GM21619 (cell line): ENCODE data around the gene IL6R.

Source experiments
- ATAC-seq: cut with Tn5 transposase; IDR thresholded peaks from one replicate; pipeline ENCODE4 v1.9.1; 2021; ENCODE audit not compliant: unreplicated experiment

Gene IL6R

GRCh38 chr1:154423988-154424326 lies 18.8 kb downstream of the IL6R start:
- ATAC-seq, result no peak

GRCh38 chr1:154425172-154425571 lies 20.0 kb downstream of the IL6R start:
- ATAC-seq, result no peak

GRCh38 chr1:154427173-154428139 lies 22.3 kb downstream of the IL6R start:
- ATAC-seq, result no peak

DNA sequence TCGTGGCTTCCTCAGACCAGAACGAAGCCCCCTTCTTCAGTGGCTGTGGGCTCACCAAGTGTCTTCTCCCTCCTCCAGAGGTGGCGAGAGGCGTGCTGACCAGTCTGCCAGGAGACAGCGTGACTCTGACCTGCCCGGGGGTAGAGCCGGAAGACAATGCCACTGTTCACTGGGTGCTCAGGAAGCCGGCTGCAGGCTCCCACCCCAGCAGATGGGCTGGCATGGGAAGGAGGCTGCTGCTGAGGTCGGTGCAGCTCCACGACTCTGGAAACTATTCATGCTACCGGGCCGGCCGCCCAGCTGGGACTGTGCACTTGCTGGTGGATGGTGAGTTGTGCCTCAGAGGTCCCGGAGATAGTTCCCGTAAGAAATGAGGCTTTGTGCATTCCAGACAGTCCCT lies 24.0 kb downstream of the IL6R start:
- ATAC-seq, result no peak

DNA sequence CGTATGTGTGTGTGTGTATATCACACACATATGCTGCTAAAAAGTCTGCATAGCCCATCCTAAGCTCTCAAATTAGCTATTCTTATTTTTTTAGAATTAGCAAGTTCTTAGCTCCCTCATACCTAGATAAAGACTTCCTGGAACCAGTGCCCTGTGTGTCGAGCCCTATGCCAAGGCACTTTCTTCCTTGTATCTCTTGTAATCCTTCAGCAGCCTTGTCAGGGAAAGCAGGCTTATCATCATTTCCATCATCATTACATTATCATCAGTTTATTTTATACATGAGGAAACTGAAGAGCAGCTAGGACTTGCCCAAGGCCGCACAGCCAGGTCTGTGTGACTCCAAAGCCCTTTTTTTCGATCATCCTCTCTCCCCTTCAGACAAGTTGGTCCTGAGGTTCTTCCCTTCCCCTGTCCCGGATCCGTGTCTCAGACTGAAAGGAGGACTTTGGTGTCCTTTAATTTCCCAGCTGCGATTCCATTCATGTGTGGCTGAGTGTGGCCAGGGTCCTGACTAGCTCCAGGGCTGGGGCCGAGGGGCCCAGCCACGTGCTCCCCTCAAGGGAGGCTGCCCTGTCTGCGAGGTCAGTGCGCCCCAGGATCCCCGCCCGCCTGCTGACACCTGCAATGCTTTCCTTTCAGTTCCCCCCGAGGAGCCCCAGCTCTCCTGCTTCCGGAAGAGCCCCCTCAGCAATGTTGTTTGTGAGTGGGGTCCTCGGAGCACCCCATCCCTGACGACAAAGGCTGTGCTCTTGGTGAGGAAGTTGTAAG lies 24.9 kb downstream of the IL6R start:
- no peak for ATAC-seq

- no peak for ATAC-seq
Observed at GRCh38 chr1:154430903-154431302, 25.8 kb downstream of the IL6R start.

GRCh38 chr1:154431586-154432373 lies 26.6 kb downstream of the IL6R start:
- ATAC-seq, result no peak

- ATAC-seq, result no peak
Observed at GRCh38 chr1:154433161-154433764, 28.1 kb downstream of the IL6R start.

GRCh38 chr1:154434346-154435085 lies 29.4 kb downstream of the IL6R start:
- no peak for ATAC-seq

- ATAC-seq, result no peak
Observed at GRCh38 chr1:154435599-154436200, 30.6 kb downstream of the IL6R start.

- ATAC-seq, result no peak
Observed at GRCh38 chr1:154436433-154436832, 31.3 kb downstream of the IL6R start.

- ATAC-seq, result no peak
Observed at GRCh38 chr1:154440036-154440804, 35.1 kb downstream of the IL6R start.

DNA sequence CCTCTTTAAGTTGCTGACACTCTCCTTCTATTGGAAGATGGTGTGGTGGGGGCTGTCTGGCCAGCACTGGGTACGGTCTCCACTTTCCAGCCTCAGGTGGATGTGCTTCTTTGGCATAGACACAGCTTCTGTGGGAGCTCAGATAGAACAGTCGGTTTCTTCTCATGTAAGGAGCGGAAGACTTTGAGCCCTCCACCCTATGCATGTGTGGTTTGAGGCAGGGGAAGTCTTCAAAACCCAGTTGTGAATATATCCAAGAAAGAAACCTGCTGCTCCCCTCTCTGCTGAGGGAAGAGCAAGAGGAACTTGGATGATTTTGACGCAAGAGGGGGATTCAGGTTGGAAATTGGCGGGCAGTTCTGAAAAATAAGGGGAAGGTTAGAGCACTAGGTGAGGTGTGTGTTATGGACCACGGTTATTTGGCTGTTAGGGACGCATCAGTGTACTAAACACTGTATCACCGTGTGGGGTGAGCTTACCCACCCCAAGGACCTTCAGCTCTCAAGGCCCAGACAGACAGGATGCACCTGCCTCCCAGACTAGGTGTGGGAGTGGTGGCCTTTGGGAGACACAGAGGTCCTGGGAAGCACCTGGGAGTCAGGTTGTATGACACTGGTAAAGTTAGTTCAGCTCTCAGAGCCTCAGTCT lies 36.2 kb downstream of the IL6R start:
- no peak for ATAC-seq

- no peak for ATAC-seq
Observed at GRCh38 chr1:154442006-154442740, 37.0 kb downstream of the IL6R start.

GRCh38 chr1:154443274-154444013 lies 38.3 kb downstream of the IL6R start:
- no peak for ATAC-seq

DNA sequence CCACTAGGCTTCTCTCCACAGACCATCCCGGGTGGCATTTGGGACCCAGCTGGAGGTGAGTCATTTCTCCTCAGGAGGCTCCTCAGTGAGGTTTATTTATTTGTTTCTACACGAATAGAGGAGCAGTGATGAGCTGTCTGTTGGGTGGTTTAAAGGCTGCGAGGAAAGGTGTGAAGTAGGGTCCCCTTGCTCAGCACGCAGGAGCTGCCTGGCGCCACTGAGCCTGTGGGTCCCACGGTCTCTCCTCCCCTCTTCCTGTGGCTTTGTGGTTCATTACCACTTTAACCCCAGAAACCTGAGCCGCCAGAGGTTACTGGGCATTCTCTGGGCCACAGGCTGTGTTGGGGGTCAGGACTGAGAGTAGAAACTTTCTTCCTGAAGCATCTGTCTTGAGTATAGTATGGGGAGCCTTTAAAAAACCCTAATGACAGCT lies 39.9 kb downstream of the IL6R start:
- ATAC-seq, result peak; percentile 64

- no peak for ATAC-seq
Observed at GRCh38 chr1:154446292-154446691, 41.1 kb downstream of the IL6R start.
